Ishikawa (cell line): ENCODE measurements around the gene FRMD4B.

ENCODE experiments used
- CEBPB ChIP-seq: IDR thresholded peaks from 2 replicates; pipeline ENCODE4 v1.6.1; 2012
- CREB1 ChIP-seq: IDR thresholded peaks from 2 replicates; pipeline ENCODE4 v1.6.1; 2012; ENCODE audit warnings: low read depth
- EGR1 ChIP-seq: IDR thresholded peaks from 2 replicates; pipeline ENCODE4 v1.6.1; 2012
- EP300 ChIP-seq: IDR thresholded peaks from 2 replicates; pipeline ENCODE4 v1.6.1; 2012; ENCODE audit warnings: borderline replicate concordance
- NFIC ChIP-seq: IDR thresholded peaks from 2 replicates; pipeline ENCODE4 v1.6.1; 2012
- RAD21 ChIP-seq: IDR thresholded peaks from 2 replicates; pipeline ENCODE4 v1.6.1; 2012; ENCODE audit warnings: low read depth
- TAF1 ChIP-seq: IDR thresholded peaks from 2 replicates; pipeline ENCODE4 v1.6.1; 2012; ENCODE audit warnings: low read depth, mild to moderate bottlenecking
- ZBTB7A ChIP-seq: IDR thresholded peaks from 2 replicates; pipeline ENCODE4 v1.6.1; 2012; ENCODE audit warnings: low read depth
- TF ChIP-seq, protein P1 (sequence below): IDR thresholded peaks from 2 replicates; pipeline ENCODE4 v1.6.1; 2012
- TF ChIP-seq, protein P2 (sequence below): IDR thresholded peaks from 2 replicates; pipeline ENCODE4 v1.6.1; 2012
- TF ChIP-seq, protein P3 (sequence below): IDR thresholded peaks from 2 replicates; pipeline ENCODE4 v1.6.1; 2012; ENCODE audit warnings: low read depth, mild to moderate bottlenecking

DNA sequence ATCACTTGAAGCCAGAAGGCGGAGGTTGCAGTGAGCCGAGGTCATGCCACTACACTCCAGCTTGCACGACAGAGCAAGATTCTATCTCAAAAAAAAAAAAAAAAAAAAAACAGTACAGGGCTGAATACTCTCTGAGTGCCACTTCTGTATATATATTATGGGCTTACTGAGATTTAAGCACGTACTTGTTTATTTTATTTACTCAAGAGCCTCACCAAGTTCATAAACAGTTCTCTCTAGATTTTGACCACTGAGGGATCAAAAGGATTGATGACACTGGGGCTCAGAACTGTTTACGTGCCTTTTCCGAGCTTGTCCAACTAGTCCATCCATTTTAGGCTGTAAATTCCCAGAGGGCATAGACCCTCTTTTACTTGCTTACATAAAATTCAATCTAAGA lies 81.5 kb downstream of the FRMD4B start:
- TF ChIP-seq ZBTB7A = no peak
- TF ChIP-seq CEBPB = no peak
- no peak for TF ChIP-seq EP300
- no peak for TF ChIP-seq TAF1
- no peak for TF ChIP-seq RAD21
- TF ChIP-seq, protein P1, sequence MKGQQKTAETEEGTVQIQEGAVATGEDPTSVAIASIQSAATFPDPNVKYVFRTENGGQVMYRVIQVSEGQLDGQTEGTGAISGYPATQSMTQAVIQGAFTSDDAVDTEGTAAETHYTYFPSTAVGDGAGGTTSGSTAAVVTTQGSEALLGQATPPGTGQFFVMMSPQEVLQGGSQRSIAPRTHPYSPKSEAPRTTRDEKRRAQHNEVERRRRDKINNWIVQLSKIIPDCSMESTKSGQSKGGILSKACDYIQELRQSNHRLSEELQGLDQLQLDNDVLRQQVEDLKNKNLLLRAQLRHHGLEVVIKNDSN = no peak
- no peak for TF ChIP-seq NFIC
- TF ChIP-seq, protein P2, sequence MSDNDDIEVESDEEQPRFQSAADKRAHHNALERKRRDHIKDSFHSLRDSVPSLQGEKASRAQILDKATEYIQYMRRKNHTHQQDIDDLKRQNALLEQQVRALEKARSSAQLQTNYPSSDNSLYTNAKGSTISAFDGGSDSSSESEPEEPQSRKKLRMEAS = no peak
- no peak for TF ChIP-seq CREB1
- TF ChIP-seq EGR1 = no peak
- TF ChIP-seq, protein P3, sequence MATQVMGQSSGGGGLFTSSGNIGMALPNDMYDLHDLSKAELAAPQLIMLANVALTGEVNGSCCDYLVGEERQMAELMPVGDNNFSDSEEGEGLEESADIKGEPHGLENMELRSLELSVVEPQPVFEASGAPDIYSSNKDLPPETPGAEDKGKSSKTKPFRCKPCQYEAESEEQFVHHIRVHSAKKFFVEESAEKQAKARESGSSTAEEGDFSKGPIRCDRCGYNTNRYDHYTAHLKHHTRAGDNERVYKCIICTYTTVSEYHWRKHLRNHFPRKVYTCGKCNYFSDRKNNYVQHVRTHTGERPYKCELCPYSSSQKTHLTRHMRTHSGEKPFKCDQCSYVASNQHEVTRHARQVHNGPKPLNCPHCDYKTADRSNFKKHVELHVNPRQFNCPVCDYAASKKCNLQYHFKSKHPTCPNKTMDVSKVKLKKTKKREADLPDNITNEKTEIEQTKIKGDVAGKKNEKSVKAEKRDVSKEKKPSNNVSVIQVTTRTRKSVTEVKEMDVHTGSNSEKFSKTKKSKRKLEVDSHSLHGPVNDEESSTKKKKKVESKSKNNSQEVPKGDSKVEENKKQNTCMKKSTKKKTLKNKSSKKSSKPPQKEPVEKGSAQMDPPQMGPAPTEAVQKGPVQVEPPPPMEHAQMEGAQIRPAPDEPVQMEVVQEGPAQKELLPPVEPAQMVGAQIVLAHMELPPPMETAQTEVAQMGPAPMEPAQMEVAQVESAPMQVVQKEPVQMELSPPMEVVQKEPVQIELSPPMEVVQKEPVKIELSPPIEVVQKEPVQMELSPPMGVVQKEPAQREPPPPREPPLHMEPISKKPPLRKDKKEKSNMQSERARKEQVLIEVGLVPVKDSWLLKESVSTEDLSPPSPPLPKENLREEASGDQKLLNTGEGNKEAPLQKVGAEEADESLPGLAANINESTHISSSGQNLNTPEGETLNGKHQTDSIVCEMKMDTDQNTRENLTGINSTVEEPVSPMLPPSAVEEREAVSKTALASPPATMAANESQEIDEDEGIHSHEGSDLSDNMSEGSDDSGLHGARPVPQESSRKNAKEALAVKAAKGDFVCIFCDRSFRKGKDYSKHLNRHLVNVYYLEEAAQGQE = no peak
